ENCODE results near the gene CPNE7. TPM values are rescaled to one million over a fixed set of nuclear protein-coding genes. Genes with fewer than 3 reads are reported as not detected.

The CPNE7 gene
- total and polyA plus RNA-seq, 9 of the 15 experiments (the other 6 are each of a cell fraction or from before 2014, with no cell fraction given): 0.30 to 73.4 (median 32.7) TPM

DNA sequence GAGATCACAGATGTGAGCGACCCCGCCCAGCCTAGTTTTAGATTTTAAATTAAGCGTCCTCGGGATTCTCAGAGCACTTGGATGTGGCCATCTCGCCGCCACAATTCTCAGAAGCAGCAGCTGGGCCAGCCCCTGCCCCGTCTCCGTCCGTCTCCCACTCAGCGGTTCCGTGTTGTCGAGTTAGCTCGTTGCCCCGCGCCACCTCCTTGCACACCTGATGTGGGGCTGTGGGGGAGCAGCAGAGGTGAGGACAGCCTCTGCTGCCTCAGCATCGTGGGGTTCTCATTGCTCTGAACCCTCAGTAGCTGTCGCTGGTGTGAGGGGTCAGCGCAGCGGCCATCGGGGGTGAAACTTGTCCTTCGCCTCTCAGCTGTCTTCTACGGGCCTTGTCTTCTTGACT lies 23.2 kb upstream of the CPNE7 start:
- H4K20me1 ChIP-seq (replicated peaks; ENCODE audit: control insufficient read depth, insufficient read depth, low read length): no peaks in the 10 kb centered on the region; the same call in 1 of the 2 replicates
- 93% methylated on average over 18 of the region's 22 CpGs for WGBS (ENCODE audit: insufficient coverage, low coverage, missing lambda C conversion rate)
- TF ChIP-seq GATAD2B (IDR thresholded peaks at IDR 0.05; ENCODE audit: borderline replicate concordance) (no peak), ZNF780A (CRISPR knock-in tag; IDR thresholded peaks at IDR 0.05) (no peak), POLR2G (IDR thresholded peaks at IDR 0.05; ENCODE audit: low read depth, low read length) (0 out of 2 replicates have a peak, but pooled peaks have one; percentile 26), BCL6 (CRISPR knock-in tag; IDR thresholded peaks at IDR 0.05) (no peak), TBL1XR1 (IDR thresholded peaks at IDR 0.05; ENCODE audit: low read length in 2 of 2) (no peak)
- TF ChIP-seq, protein P1, sequence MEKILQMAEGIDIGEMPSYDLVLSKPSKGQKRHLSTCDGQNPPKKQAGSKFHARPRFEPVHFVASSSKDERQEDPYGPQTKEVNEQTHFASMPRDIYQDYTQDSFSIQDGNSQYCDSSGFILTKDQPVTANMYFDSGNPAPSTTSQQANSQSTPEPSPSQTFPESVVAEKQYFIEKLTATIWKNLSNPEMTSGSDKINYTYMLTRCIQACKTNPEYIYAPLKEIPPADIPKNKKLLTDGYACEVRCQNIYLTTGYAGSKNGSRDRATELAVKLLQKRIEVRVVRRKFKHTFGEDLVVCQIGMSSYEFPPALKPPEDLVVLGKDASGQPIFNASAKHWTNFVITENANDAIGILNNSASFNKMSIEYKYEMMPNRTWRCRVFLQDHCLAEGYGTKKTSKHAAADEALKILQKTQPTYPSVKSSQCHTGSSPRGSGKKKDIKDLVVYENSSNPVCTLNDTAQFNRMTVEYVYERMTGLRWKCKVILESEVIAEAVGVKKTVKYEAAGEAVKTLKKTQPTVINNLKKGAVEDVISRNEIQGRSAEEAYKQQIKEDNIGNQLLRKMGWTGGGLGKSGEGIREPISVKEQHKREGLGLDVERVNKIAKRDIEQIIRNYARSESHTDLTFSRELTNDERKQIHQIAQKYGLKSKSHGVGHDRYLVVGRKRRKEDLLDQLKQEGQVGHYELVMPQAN (IDR thresholded peaks at IDR 0.05; ENCODE audit: borderline replicate concordance): no peak
- no peaks in the 10 kb centered on the region for H3K27me3 ChIP-seq (ENCODE audit: control insufficient read depth in 2 of 2, insufficient read depth in 2 of 2, low read length in 2 of 2)
- H3K4me3 ChIP-seq: no peak overlapping the region
- no peaks in the 10 kb centered on the region for H3K9me3 ChIP-seq (replicated peaks; ENCODE audit: control insufficient read depth, insufficient read depth, low read depth, low read length)
- CTCF ChIA-PET (ENCODE audit: low intra/inter-chr PET ratio): no interaction called here
- H3K79me2 ChIP-seq (ENCODE audit: control insufficient read depth, insufficient read depth, low read length): no peaks in the 10 kb centered on the region
- no peak for DNase-seq (ENCODE audit: extremely low read depth in 1 of 4, low spot score in 3 of 4)
- H3K9ac ChIP-seq (ENCODE audit: insufficient read depth in 1 of 2, low read depth in 2 of 2, low read length in 2 of 2): peak overlapping the region in 1 of 2 experiments; percentile 51; a peak in 1 of 4 replicates
- intact Hi-C loops (cut with micrococcal nuclease): no loop called here
- no peak for ATAC-seq
- POLR2A ChIA-PET: interaction anchor here (1.3 to 1.8 kb wide), 3 partner anchors 10 to 45 kb away, joined by 3 to 7 read pairs (median 5); no protein-coding TSS in a partner anchor
- H3K36me3 ChIP-seq (ENCODE audit: control insufficient read depth, insufficient read depth, low read length): peaks cover 86% of the 10 kb centered on the region; the same call in 2 of the 3 replicates
- FAIRE-seq: no peak
- peaks cover 2% of the 10 kb centered on the region for H3K9me1 ChIP-seq (ENCODE audit: control insufficient read depth, insufficient read depth, low read length)
- H2AFZ ChIP-seq (ENCODE audit: low read depth, low read length): no peak overlapping the region
- peaks cover 3 to 12% of the 10 kb centered on the region in 2 experiments; a peak in 3 of 5 replicates for H3K4me1 ChIP-seq (replicated peaks in 1 of 2; ENCODE audit: control insufficient read depth in 2 of 2, insufficient read depth in 2 of 2, low read length in 2 of 2)
- H3K27ac ChIP-seq (ENCODE audit: extremely low read depth, low read depth, low read length): no peak overlapping the region
- in situ Hi-C loops (cut with MboI): no loop called here
- no TSS peak for BruUV-seq (replicated peaks)
- H3K4me2 ChIP-seq (ENCODE audit: insufficient read depth, low read length): no peak overlapping the region

All from K562 (cell line).